ENCODE measurements around the gene CCDC158.

CCDC158 gene

DNA sequence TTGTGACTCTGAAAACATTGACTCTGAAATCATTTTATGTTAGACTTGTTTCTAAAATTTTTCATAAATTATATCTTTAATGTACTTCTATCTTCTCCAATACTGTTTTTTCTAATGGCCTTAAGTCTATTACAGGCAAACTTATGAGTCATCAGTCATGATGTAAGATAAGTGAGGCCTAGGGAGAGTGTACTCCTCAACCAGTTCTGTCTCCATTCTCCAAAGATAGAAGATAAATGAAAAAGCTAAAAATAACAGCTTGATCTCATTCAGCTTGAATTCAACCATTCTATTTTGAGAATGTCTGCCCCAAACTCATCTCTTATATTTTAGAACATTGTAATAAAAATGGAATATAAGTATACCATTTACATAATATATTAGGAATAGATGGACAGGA, 79.9 kb downstream of the CCDC158 start:
- in situ Hi-C loops (cut with MboI; ENCODE audit: low sequenced_read_pairs): no loop called here
- no peaks in the 10 kb centered on the region for H3K9me3 ChIP-seq
- H3K4me1 ChIP-seq: no peaks in the 10 kb centered on the region
- no peak for DNase-seq (ENCODE audit: low spot score in 2 of 2)
- no peak overlapping the region for H3K4me3 ChIP-seq
- peaks cover 3% of the 10 kb centered on the region; the same call in 1 of the 2 replicates for H3K27me3 ChIP-seq (ENCODE audit: low read depth)
- H3K36me3 ChIP-seq (replicated peaks): no peaks in the 10 kb centered on the region

DNA sequence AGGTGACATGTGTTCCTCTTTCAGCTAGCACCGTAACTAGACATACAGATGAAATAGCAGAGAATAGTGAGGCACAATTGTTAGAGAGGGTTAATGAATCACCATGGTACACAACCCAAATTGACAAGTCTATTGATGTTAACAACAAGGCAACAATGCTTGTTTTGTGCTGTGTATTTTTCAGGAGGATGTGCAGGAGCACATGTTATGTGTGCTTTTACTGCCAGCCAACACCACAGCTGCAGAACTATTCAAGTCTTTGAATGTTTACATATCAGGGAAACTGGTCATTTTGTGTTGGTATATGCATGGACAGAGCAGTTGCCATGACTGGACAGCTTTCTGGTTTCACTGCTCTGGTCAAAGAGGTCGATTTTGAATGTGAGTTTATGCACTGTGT, 81.6 kb downstream of the CCDC158 start:
- Histone ChIP-seq H3K36me3 (replicated peaks) (no peaks in the 10 kb centered on the region), H3K4me3 (no peak overlapping the region), H3K4me1 (no peaks in the 10 kb centered on the region), H3K27me3 (ENCODE audit: low read depth) (peaks cover 5% of the 10 kb centered on the region; the same call in 1 of the 2 replicates), H3K9me3 (no peaks in the 10 kb centered on the region)
- in situ Hi-C loops (cut with MboI; ENCODE audit: low sequenced_read_pairs): no loop called here
- DNase-seq (ENCODE audit: low spot score in 2 of 2): no peak

DNA sequence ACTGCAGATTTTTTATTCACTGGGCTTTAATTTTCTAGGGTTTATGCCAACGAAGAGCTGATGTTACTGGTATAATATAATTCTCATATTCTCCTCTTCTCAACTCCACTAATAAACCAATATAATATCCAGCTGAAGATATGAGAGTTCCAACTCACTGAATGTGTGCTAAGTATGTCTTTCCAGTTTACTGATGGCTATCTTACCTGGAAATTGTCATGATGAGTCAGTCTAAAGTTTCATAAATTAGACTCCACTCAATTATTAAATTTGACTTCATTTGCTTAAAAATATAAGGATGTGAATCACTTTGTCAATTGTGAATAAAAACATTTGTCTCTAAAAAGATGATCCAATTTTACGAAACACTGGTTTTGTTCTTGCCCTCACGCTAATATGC, 86.1 kb downstream of the CCDC158 start:
- H3K4me1 ChIP-seq: 0 out of 2 replicates have a peak, but pooled peaks cover 6% of the 10 kb centered on the region
- no peak for DNase-seq (ENCODE audit: low spot score in 2 of 2)
- H3K27me3 ChIP-seq (ENCODE audit: low read depth): peaks cover 2% of the 10 kb centered on the region; the same call in 1 of the 2 replicates
- in situ Hi-C loops (cut with MboI; ENCODE audit: low sequenced_read_pairs): no loop called here
- H3K36me3 ChIP-seq (replicated peaks): no peaks in the 10 kb centered on the region
- H3K9me3 ChIP-seq: no peaks in the 10 kb centered on the region
- H3K4me3 ChIP-seq: no peak overlapping the region

DNA sequence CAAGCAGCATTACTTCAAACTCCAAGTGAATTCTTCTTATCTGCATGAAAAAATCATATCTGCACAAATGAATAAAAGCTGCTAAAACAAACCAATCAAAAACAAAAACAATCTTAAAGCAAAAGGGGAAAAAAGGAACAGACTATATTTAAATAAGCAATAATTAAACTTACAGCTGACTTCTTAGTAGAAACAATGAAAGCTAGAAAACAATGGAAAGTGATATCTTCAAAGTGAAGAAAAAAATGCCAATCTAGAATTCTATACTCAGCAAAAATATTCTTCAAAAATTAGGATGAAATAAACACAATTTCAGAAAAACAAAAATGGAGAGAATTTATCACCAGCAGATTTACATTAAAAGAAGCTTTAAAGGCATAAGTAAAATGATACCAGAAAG, 94.4 kb downstream of the CCDC158 start:
- DNase-seq (ENCODE audit: low spot score in 2 of 2): no peak
- in situ Hi-C loops (cut with MboI; ENCODE audit: low sequenced_read_pairs): no loop called here
- Histone ChIP-seq H3K36me3 (replicated peaks) (no peaks in the 10 kb centered on the region), H3K4me3 (no peak overlapping the region), H3K4me1 (0 out of 2 replicates have a peak, but pooled peaks cover 6% of the 10 kb centered on the region), H3K27me3 (ENCODE audit: low read depth) (no peaks in the 10 kb centered on the region), H3K9me3 (peaks cover 8% of the 10 kb centered on the region; the same call in 1 of the 2 replicates)

DNA sequence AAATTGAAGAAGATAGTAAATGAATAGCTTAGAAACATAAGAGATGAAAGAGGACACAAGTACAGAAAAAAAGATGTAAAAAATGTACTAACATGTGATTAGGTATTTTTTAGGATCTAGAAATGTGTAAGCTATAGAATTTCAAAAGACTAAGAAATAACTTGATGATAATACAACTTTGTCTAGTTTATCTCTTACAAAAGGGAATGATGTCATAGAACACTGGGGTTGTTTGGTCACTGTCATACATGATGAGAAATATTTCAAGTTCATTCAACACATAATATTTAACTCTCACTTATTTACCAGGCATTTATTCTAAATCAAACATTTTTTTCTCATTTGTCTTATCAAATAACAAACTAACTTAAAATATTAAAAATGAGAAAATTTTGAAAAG, 95.9 kb downstream of the CCDC158 start:
- Histone ChIP-seq H3K9me3 (peaks cover 10% of the 10 kb centered on the region), H3K4me3 (no peak overlapping the region), H3K27me3 (ENCODE audit: low read depth) (no peaks in the 10 kb centered on the region), H3K4me1 (no peaks in the 10 kb centered on the region), H3K36me3 (replicated peaks) (no peaks in the 10 kb centered on the region)
- no peak for DNase-seq (ENCODE audit: low spot score in 2 of 2)
- in situ Hi-C loops (cut with MboI; ENCODE audit: low sequenced_read_pairs): no loop called here

DNA sequence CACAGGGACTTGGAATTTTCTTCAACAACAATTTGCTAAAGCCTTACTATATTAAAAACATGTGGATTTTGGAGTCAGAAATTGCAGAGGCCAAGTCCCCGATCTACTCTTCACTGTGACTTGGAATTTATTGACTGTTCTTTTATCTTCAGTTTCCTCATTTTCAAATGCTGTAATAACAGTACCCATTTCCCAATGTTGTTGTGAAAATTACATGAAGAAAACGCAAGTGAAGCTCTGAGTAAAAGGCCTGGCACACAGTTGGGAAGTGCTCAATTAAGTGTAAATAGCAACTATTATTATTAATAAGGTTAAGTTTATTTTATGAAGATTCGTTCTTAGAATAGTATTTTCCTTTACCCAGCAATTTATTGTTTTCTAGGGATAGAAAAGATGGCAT, 98.7 kb downstream of the CCDC158 start:
- in situ Hi-C loops (cut with MboI; ENCODE audit: low sequenced_read_pairs): no loop called here
- no peak overlapping the region for H3K4me3 ChIP-seq
- H3K4me1 ChIP-seq: no peaks in the 10 kb centered on the region

DNA sequence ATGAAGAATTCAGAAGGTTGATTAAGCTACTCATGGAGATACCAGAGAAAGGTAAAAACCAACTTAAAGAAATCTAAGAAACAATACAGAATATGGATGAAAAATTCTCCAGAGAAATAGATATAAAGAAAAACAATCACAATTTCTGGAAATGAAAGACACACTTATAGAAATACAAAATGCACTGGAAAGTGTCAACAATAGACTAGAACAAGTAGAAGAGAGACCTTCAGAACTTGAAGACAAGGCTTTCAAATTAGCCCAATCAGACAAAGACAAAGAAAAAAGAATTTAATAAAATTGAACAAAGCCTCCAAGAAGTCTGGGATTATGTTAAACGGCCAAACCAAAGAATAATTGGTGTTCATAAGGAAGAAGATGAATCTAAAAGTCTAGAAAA, 104.8 kb downstream of the CCDC158 start:
- Histone ChIP-seq H3K27me3 (ENCODE audit: low read depth) (no peaks in the 10 kb centered on the region), H3K36me3 (replicated peaks) (no peaks in the 10 kb centered on the region), H3K4me1 (no peaks in the 10 kb centered on the region), H3K4me3 (no peak overlapping the region), H3K9me3 (peaks cover 2% of the 10 kb centered on the region; the same call in 1 of the 2 replicates)
- in situ Hi-C loops (cut with MboI; ENCODE audit: low sequenced_read_pairs): no loop called here
- no peak for DNase-seq (ENCODE audit: low spot score in 2 of 2)

More for the DNA sequence above, 98.7 kb downstream of the CCDC158 start:
- no peak for DNase-seq (ENCODE audit: low spot score in 2 of 2)
- peaks cover 10% of the 10 kb centered on the region for H3K9me3 ChIP-seq
- H3K36me3 ChIP-seq (replicated peaks): no peaks in the 10 kb centered on the region
- no peaks in the 10 kb centered on the region for H3K27me3 ChIP-seq (ENCODE audit: low read depth)

DNA sequence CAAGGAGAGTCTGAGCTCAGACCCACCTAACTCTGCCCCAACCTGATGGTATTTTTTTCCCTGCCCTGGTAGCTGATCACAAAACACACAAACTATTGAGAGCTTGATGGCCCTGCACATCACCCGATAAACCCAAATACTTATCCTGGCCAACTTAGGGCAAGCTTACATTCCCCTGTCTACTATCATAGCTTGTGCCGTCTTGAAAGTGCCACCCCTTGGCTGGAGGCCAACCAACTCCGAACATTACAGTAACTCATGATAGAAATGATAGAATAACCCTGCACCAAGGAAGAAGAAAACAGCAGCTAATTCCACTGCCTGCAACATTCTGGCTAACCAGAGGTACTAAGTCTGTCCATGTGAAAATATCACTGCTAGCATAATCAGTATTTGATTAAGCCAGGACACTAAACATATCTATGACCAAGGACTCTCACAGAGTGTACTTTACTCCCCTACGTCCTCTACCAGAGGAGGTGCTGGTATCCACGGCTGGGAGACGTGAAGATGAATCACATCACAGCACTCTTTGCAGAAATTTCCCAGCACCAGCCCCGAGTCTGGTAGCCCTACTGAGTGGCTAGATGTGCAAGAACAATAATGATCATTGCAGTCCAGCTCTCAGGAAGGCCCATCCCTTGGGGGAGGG, 105.5 kb downstream of the CCDC158 start:
- in situ Hi-C loops (cut with MboI; ENCODE audit: low sequenced_read_pairs): no loop called here
- no peaks in the 10 kb centered on the region for H3K4me1 ChIP-seq
- no peaks in the 10 kb centered on the region for H3K27me3 ChIP-seq (ENCODE audit: low read depth)
- H3K9me3 ChIP-seq: no peaks in the 10 kb centered on the region; the same call in 1 of the 2 replicates
- H3K4me3 ChIP-seq: no peak overlapping the region
- no peaks in the 10 kb centered on the region for H3K36me3 ChIP-seq (replicated peaks)
- DNase-seq (ENCODE audit: low spot score in 2 of 2): no peak

DNA sequence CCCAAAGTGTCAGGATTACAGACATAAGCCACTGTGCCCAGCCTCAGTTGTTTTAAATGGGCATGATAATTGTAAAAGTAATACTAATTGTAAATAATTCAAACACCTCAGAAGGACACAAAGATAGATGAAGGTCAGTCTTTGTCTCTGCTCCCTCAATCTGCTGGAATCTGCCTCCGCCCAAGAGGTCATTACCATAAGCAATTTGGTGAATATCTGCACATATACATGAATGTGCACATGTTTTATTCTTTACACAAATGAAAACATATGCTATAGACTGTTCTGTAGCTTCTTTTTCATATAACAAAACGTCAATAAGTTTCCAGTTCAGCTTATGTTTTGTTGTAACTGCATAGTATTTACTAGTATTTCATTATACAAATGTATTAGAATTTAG, 107.4 kb downstream of the CCDC158 start:
- Histone ChIP-seq H3K4me1 (no peaks in the 10 kb centered on the region), H3K4me3 (no peak overlapping the region), H3K9me3 (no peaks in the 10 kb centered on the region), H3K27me3 (ENCODE audit: low read depth) (no peaks in the 10 kb centered on the region), H3K36me3 (replicated peaks) (no peaks in the 10 kb centered on the region; the same call in 1 of the 2 replicates)
- DNase-seq (ENCODE audit: low spot score in 2 of 2): no peak
- in situ Hi-C loops (cut with MboI; ENCODE audit: low sequenced_read_pairs): no loop called here

DNA sequence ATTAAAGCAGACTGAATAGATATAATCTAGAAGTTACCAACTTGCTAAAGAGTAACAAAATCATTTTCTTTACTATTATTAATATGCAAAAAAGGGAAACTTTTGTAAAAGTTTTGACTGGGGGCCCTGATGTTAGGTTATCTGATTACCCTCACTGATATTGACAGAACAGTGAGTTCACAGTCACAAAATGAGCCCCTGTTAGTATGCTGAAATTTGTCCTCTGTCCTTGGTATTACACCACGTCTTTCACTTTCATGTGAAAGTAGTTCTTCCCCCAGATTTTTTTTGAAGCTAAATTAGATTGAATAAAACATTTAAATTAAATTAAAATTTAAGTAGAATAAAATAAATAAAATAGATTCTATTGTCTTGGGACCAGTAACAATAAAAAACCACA, 108.5 kb downstream of the CCDC158 start:
- in situ Hi-C loops (cut with MboI; ENCODE audit: low sequenced_read_pairs): no loop called here
- no peak overlapping the region for H3K4me3 ChIP-seq
- no peak for DNase-seq (ENCODE audit: low spot score in 2 of 2)
- H3K36me3 ChIP-seq (replicated peaks): no peaks in the 10 kb centered on the region; the same call in 1 of the 2 replicates
- 0 out of 2 replicates have a peak, but pooled peaks cover 2% of the 10 kb centered on the region for H3K4me1 ChIP-seq
- H3K27me3 ChIP-seq (ENCODE audit: low read depth): no peaks in the 10 kb centered on the region
- H3K9me3 ChIP-seq: no peaks in the 10 kb centered on the region

DNA sequence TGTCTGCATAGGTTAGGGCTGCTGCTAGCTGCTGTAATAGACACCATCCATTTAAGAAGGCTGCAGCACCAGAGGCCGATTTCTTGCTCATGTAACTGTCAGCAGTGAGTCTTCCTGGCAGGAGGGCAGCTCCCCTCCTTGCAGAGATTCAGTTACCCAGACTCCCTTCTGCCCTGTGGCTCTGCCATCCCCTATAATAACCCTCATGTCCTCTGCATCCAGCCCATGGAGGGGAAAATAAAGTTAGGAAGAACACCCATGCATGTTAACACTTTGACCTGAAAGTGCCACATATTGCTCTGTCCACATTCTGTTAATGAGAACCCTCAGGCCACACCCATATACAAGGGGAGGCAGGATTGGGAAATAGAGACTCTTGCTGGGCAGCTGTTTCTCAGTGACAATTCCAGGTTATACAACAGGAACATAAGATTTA, 109.0 kb downstream of the CCDC158 start:
- DNase-seq (ENCODE audit: low spot score in 2 of 2): no peak
- in situ Hi-C loops (cut with MboI; ENCODE audit: low sequenced_read_pairs): no loop called here
- 0 out of 2 replicates have a peak, but pooled peaks cover 5% of the 10 kb centered on the region for H3K4me1 ChIP-seq

DNA sequence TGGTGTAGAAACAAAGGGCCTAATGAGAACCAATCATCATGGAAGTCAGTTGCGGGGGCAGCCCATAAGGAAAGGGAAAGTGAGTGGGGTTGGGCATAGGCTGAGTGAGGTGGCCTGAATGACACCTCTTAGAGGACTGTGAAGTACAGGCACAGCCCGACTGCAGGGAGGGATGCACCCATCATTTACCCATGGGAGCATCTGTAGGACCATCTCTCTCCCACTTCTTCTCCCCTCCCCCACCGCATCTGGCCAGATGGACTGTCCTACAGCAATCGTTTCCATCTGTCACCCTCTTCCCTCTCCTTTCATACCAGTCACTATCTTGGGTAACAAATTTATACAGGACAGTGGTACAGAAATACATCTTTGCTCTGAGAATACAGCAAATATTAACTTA, 110.3 kb downstream of the CCDC158 start:
- in situ Hi-C loops (cut with MboI; ENCODE audit: low sequenced_read_pairs): no loop called here
- DNase-seq (ENCODE audit: low spot score in 2 of 2): no peak
- H3K36me3 ChIP-seq (replicated peaks): no peaks in the 10 kb centered on the region; the same call in 1 of the 2 replicates

More for the DNA sequence above, 109.0 kb downstream of the CCDC158 start:
- no peaks in the 10 kb centered on the region for H3K9me3 ChIP-seq
- H3K27me3 ChIP-seq (ENCODE audit: low read depth): no peaks in the 10 kb centered on the region
- H3K4me3 ChIP-seq: no peak overlapping the region
- no peaks in the 10 kb centered on the region; the same call in 1 of the 2 replicates for H3K36me3 ChIP-seq (replicated peaks)

DNA sequence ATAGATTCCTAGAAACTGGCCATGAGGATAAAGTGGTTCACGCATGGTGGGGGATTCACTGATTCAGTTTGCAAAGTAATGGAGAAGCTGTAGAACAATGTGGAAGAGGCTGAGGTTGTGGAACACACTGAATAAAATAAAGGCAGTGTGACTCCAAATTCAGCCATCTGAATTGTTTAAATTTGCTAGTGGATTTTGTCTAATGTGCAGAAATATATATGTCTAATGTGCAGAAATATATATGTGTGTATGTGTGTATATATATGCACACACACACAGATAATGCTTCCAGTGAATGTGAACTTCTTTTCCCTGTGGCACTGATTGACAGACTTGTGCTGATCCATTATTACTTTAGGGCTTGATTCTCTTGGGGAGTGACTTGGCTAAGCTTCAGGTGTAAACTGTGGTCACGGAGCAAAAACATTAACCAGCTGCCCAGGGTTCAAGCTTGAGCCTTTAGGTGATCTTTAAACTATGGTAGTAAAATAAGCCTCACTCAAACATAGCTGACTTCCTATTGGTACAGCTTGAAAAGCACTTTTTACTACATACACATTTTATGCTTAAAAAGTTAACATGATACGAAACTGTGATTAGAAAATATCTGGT, 110.9 kb downstream of the CCDC158 start:
- in situ Hi-C loops (cut with MboI; ENCODE audit: low sequenced_read_pairs): no loop called here
- no peaks in the 10 kb centered on the region; the same call in 1 of the 2 replicates for H3K36me3 ChIP-seq (replicated peaks)
- no peaks in the 10 kb centered on the region for H3K27me3 ChIP-seq (ENCODE audit: low read depth)
- H3K4me3 ChIP-seq: no peak overlapping the region
- no peaks in the 10 kb centered on the region for H3K9me3 ChIP-seq
- DNase-seq (ENCODE audit: low spot score in 2 of 2): no peak
- H3K4me1 ChIP-seq: 0 out of 2 replicates have a peak, but pooled peaks cover 5% of the 10 kb centered on the region

More for the DNA sequence above, 110.3 kb downstream of the CCDC158 start:
- Histone ChIP-seq H3K4me3 (no peak overlapping the region), H3K9me3 (no peaks in the 10 kb centered on the region), H3K27me3 (ENCODE audit: low read depth) (no peaks in the 10 kb centered on the region), H3K4me1 (0 out of 2 replicates have a peak, but pooled peaks cover 5% of the 10 kb centered on the region)

DNA sequence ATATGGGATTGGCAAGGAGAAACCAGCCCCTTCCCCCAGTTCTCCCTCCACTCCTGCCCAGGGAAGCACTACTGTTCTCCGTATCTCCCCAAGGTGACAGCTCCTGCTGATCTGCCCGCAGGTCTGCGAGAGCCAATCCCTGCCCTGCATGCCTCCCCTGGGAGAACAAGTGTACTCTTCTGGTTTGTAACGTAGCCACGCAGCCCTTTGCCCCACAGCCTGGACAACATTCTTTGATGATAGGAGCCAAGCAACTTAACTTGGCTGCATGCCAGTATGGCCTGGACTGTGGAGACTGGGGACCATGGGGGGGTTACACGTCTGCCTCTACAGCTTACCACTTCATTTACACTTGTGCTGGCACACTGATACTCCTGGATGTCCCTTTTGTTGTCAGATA, 112.4 kb downstream of the CCDC158 start:
- no peaks in the 10 kb centered on the region; the same call in 1 of the 2 replicates for H3K36me3 ChIP-seq (replicated peaks)
- in situ Hi-C loops (cut with MboI; ENCODE audit: low sequenced_read_pairs): no loop called here
- H3K4me3 ChIP-seq: no peak overlapping the region
- no peak for DNase-seq (ENCODE audit: low spot score in 2 of 2)
- no peaks in the 10 kb centered on the region for H3K27me3 ChIP-seq (ENCODE audit: low read depth)
- no peaks in the 10 kb centered on the region for H3K9me3 ChIP-seq
- H3K4me1 ChIP-seq: 0 out of 2 replicates have a peak, but pooled peaks cover 5% of the 10 kb centered on the region
